8988T (cell line): ENCODE data around the gene MAX.
A peak's percentile ranks its signal among the peaks of the same experiment; 100 is the strongest.

Source experiments
- DNase-seq: peaks from one replicate; pipeline ENCODE4 v3.0.0; 2011

Gene MAX

GRCh38 chr14:65102441-65103149, at the start of gene MAX:
Gene MAX (minus strand): TSS chr14:65102517. CDS start chr14:65102339, 178 bp downstream.
- DNase-seq: peak; percentile 87

- DNase-seq: no peak
Observed at GRCh38 chr14:65151609-65151956, 49.3 kb upstream of the MAX start.

DNA sequence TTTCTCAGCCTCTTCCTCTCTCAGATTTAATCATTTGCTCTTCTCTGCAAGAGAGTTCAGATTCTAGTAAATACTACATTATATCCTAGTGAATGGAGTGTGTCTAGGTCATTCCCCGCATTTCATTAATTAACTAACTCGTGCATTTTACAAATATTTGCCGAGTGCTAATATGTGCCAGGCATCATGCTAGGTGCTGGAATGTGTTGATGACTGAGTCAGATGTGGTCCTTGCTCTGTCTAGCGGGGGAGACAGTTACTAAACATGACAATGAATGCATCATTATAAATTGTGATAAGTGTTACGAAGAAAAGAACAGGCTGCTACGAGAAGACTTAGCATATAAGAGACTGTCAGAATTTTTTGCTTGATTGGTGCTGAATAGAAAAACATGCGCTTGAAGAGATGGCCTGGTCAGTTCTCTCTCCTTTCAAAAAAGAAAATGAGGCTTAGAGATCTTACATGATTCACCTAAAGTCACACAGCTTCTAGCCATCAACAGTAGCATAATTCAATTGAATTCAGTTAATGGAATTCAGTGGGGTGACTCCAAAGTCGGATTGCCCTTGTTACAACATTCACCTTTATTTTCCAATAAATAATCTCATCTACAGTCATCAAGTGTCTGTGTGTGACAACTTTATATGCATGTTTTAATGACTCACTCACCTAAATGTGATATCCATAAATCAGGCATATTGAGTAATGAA, 48.7 kb upstream of the MAX start:
- no peak for DNase-seq

- DNase-seq: no peak
Observed at GRCh38 chr14:65149116-65149515, 46.8 kb upstream of the MAX start.

- DNase-seq: no peak
Observed at GRCh38 chr14:65144170-65144569, 41.9 kb upstream of the MAX start.

DNA sequence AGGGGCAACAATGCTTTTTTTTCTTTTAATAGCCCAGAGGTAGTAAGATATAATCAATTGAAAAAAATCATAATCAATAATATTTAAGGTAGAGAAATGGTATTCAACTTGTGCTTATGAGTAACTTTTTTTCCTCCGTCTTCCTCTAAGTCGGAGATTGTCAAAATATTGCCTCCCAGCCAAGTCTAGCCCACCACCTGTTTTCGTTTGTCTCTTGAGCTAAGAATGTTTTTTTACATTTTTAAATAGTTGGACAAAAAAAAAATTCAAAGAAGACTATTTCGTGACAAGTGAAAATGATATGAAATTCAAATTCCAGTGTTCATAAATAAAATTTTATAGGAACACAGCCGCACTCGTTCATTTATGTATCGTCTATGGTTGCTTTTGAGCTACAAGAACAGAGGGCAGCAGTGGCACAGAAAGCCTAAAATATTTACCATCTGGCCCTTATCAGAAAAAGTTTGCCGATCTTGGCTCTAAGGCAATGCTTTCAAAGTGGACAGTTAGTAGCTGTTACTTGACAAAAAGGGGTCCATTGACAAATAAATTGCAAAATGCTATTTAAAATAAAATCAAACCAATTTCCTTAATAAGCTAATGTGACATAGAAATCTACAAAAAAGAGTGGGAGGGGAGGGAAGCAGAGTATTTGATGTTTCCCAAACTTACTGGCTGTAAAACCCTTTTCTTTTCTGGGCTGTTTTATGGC, 40.8 kb upstream of the MAX start:
- no peak for DNase-seq

- no peak for DNase-seq
Observed at GRCh38 chr14:65142429-65142828, 40.1 kb upstream of the MAX start.

- no peak for DNase-seq
Observed at GRCh38 chr14:65141523-65141922, 39.2 kb upstream of the MAX start.

DNA sequence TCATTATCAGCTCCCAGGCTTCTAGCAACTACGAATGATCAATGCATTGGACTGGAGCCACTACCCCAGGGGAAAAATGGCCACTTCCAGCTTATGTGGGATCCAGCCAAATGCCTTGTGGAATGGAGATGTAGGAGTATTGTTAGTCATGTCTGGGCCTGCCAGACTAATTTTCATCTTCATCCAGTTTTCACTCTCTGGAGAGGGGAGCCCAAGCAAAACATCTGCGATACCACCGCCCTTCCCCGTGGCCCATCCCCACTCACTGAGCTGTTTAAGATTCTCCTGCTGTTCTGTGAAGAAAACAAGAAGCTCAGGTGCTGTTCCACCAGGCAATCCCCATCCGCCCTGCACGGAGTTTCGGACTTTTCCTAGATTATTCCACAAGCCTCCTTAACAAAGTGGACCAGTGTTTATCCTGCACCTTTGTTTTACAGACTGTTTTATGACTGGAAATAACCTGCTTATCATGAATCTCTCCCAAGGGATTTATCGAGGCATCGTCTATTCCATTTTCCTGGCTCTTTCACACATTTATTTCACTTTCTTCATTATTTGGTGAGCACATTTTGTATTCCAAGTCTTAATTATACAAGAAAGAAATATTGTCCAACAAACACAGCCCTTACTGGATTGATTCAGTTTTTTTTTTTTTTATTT, 35.5 kb upstream of the MAX start:
- no peak for DNase-seq

- no peak for DNase-seq
Observed at GRCh38 chr14:65134651-65135579, 32.6 kb upstream of the MAX start.

DNA sequence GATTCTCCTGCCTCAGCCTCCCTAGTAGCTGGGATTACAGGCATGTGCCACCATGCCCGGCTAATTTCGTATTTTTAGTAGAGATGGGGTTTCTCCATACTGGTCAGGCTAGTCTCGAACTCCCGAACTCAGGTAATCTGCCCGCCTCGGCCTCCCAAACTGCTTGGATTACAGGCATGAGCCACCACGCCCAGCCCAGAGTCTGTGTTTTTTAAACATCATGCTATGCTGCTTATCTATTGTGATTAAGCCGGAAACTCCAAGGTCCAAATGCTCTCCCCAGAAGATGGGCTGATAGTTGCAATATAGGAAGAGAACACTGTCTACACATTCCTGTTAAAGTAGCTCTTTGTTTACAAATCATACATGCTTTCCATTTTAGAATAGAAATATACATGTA, 30.5 kb upstream of the MAX start:
- no peak for DNase-seq

DNA sequence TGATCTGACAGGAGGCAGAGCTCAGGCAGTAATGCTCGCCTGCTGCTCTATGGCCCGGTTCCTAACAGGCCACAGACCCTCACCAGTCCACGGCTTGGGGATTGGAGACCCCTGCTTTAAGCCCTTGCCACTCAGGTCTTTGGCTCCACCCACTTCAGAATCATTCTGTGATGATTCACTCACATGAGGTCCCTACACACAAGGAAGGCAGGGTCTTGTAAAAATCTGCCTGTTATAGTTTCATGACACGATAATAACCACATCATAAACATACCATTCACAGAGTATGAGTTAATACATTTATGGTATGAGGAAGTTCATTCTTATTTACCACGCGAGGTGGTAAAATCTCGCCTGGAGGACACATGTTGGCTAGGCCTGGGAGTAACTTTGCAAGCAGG, 29.0 kb upstream of the MAX start:
- no peak for DNase-seq

DNA sequence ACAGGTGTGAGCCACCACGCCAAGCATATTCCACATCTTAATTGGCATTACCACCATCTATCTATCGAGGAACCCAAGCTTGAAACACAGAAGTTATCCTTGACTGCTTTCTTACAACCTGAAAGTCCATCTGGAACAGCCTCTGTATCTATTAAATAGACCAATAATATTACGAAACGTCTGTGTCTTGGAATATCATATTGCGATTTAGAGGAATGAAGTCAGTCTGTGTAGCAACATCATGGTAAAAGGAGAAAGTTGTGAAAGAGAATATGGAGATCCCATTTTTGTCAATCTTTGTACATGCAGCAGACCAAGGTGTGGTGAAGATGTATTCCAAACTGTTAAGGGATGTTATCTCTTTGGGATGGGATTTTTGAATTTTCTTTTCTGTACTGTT, 25.8 kb upstream of the MAX start:
- DNase-seq: no peak

- DNase-seq: no peak
Observed at GRCh38 chr14:65117769-65118745, 15.7 kb upstream of the MAX start.

DNA sequence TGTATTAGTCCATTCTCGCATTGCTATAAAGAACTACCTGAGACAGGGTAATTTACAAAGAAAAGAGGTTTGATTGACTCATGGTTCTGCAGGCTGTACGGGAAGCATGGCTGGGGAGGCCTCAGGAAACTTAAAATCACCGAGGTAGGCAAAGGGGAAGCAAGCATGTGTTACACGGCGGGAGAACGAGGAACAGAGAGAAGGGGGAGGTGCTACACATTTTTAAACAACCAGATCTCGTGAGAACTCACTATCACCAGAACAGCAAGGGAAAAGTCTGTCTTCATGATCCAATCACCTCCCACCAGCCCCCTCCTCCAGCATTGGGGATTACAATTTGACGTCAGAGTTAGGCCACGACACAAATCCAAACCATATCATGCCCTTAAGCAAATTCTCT, 13.3 kb upstream of the MAX start:
- no peak for DNase-seq

- no peak for DNase-seq
Observed at GRCh38 chr14:65110525-65110924, 8.2 kb upstream of the MAX start.

DNA sequence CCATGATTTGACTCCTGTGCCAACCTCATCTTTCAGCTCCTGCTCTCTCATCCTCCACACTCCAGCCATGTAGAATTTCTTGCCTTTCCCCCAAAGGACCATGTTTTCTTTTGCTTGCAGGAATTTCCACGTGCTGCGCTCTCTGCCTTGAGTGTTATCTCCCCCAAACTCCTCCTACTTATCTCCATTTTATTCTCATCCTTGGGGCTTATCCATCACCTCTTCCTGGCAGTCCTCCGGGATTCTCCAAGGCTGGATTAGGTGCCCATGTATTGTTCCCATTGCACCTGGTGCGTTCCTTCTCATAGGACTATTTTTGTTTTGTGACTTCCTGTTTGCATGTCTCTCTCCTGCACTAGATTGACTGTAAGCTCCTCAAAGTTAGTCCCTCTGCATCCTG, 7.0 kb upstream of the MAX start:
- no peak for DNase-seq

GRCh38 chr14:65107200-65107599, 4.9 kb upstream of the MAX start:
- no peak for DNase-seq

- no peak for DNase-seq
Observed at GRCh38 chr14:65106736-65107135, 4.4 kb upstream of the MAX start.

DNA sequence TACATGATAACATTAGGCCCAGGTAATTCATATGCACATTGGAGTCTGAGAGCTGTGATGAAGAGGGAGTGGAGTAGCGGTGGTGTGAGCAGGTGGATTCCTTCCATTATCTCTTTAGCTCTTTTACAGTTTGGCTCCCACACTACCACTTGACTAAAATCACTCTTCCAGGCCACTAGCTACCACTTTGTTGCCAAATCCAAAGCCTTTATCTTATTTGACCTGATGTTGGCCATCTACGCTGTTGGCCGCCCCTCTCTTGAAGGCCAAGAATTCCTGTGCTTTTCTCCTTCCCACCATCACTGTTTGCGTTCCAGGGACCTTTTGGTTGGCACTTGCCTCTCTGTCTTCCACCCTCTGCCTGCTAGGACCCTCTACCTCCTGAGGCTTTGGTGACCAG, 4.0 kb upstream of the MAX start:
- no peak for DNase-seq

- DNase-seq: no peak
Observed at GRCh38 chr14:65104791-65105190, 2.5 kb upstream of the MAX start.
